HepG2 (cell line): Measurements from ENCODE around the gene KLF9. TPM values are rescaled to one million over a fixed set of nuclear protein-coding genes. Genes with fewer than 3 reads are reported as not detected.

Source experiments
- AFF4 ChIP-seq: sonication (generic); formaldehyde crosslinking; IDR thresholded peaks from 2 replicates; pipeline ENCODE4 v1.4.0; 2020; ENCODE audit warnings: missing genetic modification reagents
- AHR ChIP-seq: IDR thresholded peaks from 2 replicates; pipeline ENCODE4 v1.6.1; 2018; ENCODE audit warnings: missing genetic modification reagents, missing compliant biosample characterization
- FOXA1 ChIP-seq, 2 experiments: fragments of 450-650 bp in 1 of 2; sonication (generic) in 1 of 2; formaldehyde crosslinking in 1 of 2; IDR thresholded peaks; 2 replicates each; pipeline versions ENCODE4 v1.4.0 to v1.6.1; 2016 to 2020; ENCODE audit warnings: missing genetic modification reagents in 1 of 2
- HBP1 ChIP-seq: IDR thresholded peaks from 2 replicates; pipeline ENCODE4 v1.6.1; 2016; ENCODE audit warnings: low read depth, control low read depth
- KDM5A ChIP-seq: fragments of 200-600 bp; sonication (generic); IDR thresholded peaks from 2 replicates; pipeline ENCODE4 v1.7.0; 2018; ENCODE audit warnings: antibody characterized with exemption, mild to moderate bottlenecking, low read length, borderline replicate concordance
- KLF12 ChIP-seq: sonication (generic); formaldehyde crosslinking; IDR thresholded peaks from 2 replicates; pipeline ENCODE4 v1.4.0; 2020; ENCODE audit warnings: missing genetic modification reagents, borderline replicate concordance
- MXI1 ChIP-seq: IDR thresholded peaks from 3 replicates; pipeline ENCODE4 v1.6.1; 2012; ENCODE audit warnings: low read depth, low read length, inconsistent platforms, borderline replicate concordance
- MZF1 ChIP-seq: sonication (generic); formaldehyde crosslinking; IDR thresholded peaks from 2 replicates; pipeline ENCODE4 v1.8.1; 2023; ENCODE audit warnings: mild to moderate bottlenecking, missing genetic modification reagents, borderline replicate concordance
- NCOA2 ChIP-seq: sonication (generic); formaldehyde crosslinking; IDR thresholded peaks from 2 replicates; pipeline ENCODE4 v1.8.0; 2022; ENCODE audit warnings: inconsistent platforms
- NFE2L1 ChIP-seq: sonication (generic); formaldehyde crosslinking; IDR thresholded peaks from 2 replicates; pipeline ENCODE4 v1.4.0; 2020; ENCODE audit warnings: missing genetic modification reagents, mild to moderate bottlenecking, borderline replicate concordance
- PLRG1 ChIP-seq: fragments of 450-650 bp; conservative IDR thresholded peaks from 2 replicates; pipeline ENCODE4 v1.6.1; 2016
- RFX3 ChIP-seq: IDR thresholded peaks from 2 replicates; pipeline ENCODE4 v1.6.1; 2016; ENCODE audit warnings: missing biosample characterization, missing genetic modification reagents
- TARDBP ChIP-seq: sonication (generic); formaldehyde crosslinking; IDR thresholded peaks from 2 replicates; pipeline ENCODE4 v1.8.0; 2022; ENCODE audit warnings: mild to moderate bottlenecking, missing genetic modification reagents
- TBX3 ChIP-seq: fragments of 450-650 bp; IDR thresholded peaks from 2 replicates; pipeline ENCODE4 v1.6.1; 2017; ENCODE audit warnings: antibody characterized with exemption, mild to moderate bottlenecking, inconsistent platforms, borderline replicate concordance
- ZMAT3 ChIP-seq: sonication (generic); formaldehyde crosslinking; conservative IDR thresholded peaks from 2 replicates; pipeline ENCODE4 v1.7.0; 2021; ENCODE audit warnings: missing genetic modification reagents
- ZNF121 ChIP-seq: sonication (generic); formaldehyde crosslinking; IDR thresholded peaks from 2 replicates; pipeline ENCODE4 v1.5.0; 2020; ENCODE audit warnings: mild to moderate bottlenecking, missing genetic modification reagents
- ZNF652 ChIP-seq: IDR thresholded peaks from 2 replicates; pipeline ENCODE4 v1.6.1; 2016; ENCODE audit warnings: low read depth, borderline replicate concordance
- polyA plus RNA-seq, 8 experiments: library from polyadenylated mRNA; depleted of rRNA in 3 of 8; stranded (reverse) in 7 of 8; unstranded in 1 of 8; fragments of >200 nt; fragmentation: Illumina TruSeq in 4 of 8; extraction: Trizol in 4 of 8; gene quantifications; 2 replicates each; pipeline versions ENCODE4 v1.2.1 to v1.2.3, GENCODE V29; 2011 to 2016; ENCODE audit warnings: low read depth in 4 of 8, missing spikeins in 1 of 8, mixed read lengths in 1 of 8; ENCODE audit not compliant: insufficient read depth in 1 of 8
- total RNA-seq, 5 experiments: library from RNA; depleted of rRNA; stranded (reverse); fragments of >200 nt; fragmentation: Illumina TruSeq; extraction: Trizol; gene quantifications; 2 replicates each; pipeline ENCODE4 v1.2.3, GENCODE V29; 2016; ENCODE audit warnings: low read depth in 1 of 5
- TF ChIP-seq, protein P1 (sequence below): sonication (generic); formaldehyde crosslinking; IDR thresholded peaks from 2 replicates; pipeline ENCODE4 v1.9.0; 2021; ENCODE audit warnings: missing genetic modification reagents, borderline replicate concordance
- TF ChIP-seq, protein P2 (sequence below): sonication (generic); formaldehyde crosslinking; IDR thresholded peaks from 2 replicates; pipeline ENCODE4 v1.8.0; 2022; ENCODE audit warnings: missing genetic modification reagents, mild to moderate bottlenecking, moderate library complexity, borderline replicate concordance

Gene KLF9
- total and polyA plus RNA-seq, 2 of the 13 experiments (the other 11 are each of a cell fraction or from before 2014, with no cell fraction given) = 5.7 to 7.2 TPM

GRCh38 chr9:70420441-70421271 is 6.2 kb upstream of the KLF9 start (continued):
- TF ChIP-seq MZF1 (CRISPR knock-in tag) (no peak), ZMAT3 (CRISPR knock-in tag) (peak; percentile 27), ZNF121 (CRISPR knock-in tag) (no peak), FOXA1 (IDR thresholded peaks at IDR 0.05) (no peak), FOXA1 (CRISPR knock-in tag; IDR thresholded peaks at IDR 0.05) (peak; percentile 79), ZNF652 (CRISPR knock-in tag) (0 out of 2 replicates have a peak, but pooled peaks have one; percentile 22), RFX3 (CRISPR knock-in tag) (no peak), NCOA2 (CRISPR knock-in tag) (peak; percentile 64; the same call in 1 of the 2 replicates), KDM5A (no peak), MXI1 (no peak; the same call in 1 of the 3 replicates), AFF4 (no peak), PLRG1 (no peak), TARDBP (CRISPR knock-in tag) (peak; percentile 70; the same call in 1 of the 2 replicates), TBX3 (no peak), HBP1 (CRISPR knock-in tag) (0 out of 2 replicates have a peak, but pooled peaks have one; percentile 30), AHR (CRISPR knock-in tag) (0 out of 2 replicates have a peak, but pooled peaks have one; percentile 57), NFE2L1 (CRISPR knock-in tag) (no peak), KLF12 (CRISPR knock-in tag) (no peak)
- TF ChIP-seq, protein P1, sequence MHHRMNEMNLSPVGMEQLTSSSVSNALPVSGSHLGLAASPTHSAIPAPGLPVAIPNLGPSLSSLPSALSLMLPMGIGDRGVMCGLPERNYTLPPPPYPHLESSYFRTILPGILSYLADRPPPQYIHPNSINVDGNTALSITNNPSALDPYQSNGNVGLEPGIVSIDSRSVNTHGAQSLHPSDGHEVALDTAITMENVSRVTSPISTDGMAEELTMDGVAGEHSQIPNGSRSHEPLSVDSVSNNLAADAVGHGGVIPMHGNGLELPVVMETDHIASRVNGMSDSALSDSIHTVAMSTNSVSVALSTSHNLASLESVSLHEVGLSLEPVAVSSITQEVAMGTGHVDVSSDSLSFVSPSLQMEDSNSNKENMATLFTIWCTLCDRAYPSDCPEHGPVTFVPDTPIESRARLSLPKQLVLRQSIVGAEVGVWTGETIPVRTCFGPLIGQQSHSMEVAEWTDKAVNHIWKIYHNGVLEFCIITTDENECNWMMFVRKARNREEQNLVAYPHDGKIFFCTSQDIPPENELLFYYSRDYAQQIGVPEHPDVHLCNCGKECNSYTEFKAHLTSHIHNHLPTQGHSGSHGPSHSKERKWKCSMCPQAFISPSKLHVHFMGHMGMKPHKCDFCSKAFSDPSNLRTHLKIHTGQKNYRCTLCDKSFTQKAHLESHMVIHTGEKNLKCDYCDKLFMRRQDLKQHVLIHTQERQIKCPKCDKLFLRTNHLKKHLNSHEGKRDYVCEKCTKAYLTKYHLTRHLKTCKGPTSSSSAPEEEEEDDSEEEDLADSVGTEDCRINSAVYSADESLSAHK (CRISPR knock-in tag) = no peak
- TF ChIP-seq, protein P2, sequence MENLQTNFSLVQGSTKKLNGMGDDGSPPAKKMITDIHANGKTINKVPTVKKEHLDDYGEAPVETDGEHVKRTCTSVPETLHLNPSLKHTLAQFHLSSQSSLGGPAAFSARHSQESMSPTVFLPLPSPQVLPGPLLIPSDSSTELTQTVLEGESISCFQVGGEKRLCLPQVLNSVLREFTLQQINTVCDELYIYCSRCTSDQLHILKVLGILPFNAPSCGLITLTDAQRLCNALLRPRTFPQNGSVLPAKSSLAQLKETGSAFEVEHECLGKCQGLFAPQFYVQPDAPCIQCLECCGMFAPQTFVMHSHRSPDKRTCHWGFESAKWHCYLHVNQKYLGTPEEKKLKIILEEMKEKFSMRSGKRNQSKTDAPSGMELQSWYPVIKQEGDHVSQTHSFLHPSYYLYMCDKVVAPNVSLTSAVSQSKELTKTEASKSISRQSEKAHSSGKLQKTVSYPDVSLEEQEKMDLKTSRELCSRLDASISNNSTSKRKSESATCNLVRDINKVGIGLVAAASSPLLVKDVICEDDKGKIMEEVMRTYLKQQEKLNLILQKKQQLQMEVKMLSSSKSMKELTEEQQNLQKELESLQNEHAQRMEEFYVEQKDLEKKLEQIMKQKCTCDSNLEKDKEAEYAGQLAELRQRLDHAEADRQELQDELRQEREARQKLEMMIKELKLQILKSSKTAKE (CRISPR knock-in tag) = peak; percentile 37; the same call in 1 of the 2 replicates
